Transverse colon (tissue), 4 donors: ENCODE measurements around the gene AKT1. TPM values are rescaled to one million over a fixed set of nuclear protein-coding genes. Genes with fewer than 3 reads are reported as not detected.

ENCODE experiments used
- DNase-seq: peaks from one replicate; pipeline ENCODE4 v3.0.0-alpha.2; 2019
- H3K27ac ChIP-seq, 4 donors: fragments of 200-600 bp; sonication (generic); 2 replicates each; pipeline ENCODE4 v1.5.1; 2016 to 2018; ENCODE audit warnings: inconsistent platforms in 4 of 4
- H3K27me3 ChIP-seq: fragments of 200-600 bp; sonication (generic); 2 replicates; pipeline ENCODE4 v1.5.1; 2017; ENCODE audit warnings: inconsistent platforms
- H3K36me3 ChIP-seq, 4 donors: fragments of 200-600 bp; sonication (generic); 2 replicates each; pipeline ENCODE4 v1.5.1; 2017 to 2019; ENCODE audit warnings: inconsistent platforms in 4 of 4
- H3K4me1 ChIP-seq, 4 donors: fragments of 200-600 bp; sonication (generic); 2 replicates each; pipeline ENCODE4 v1.5.1; 2017 to 2020; ENCODE audit warnings: inconsistent platforms in 4 of 4
- H3K4me3 ChIP-seq, 4 donors: fragments of 200-600 bp; sonication (generic); 1 replicate in 1 of 4; 2 replicates in 3 of 4; pipeline versions ENCODE4 v1.5.1 to v1.6.1; 2017 to 2019; ENCODE audit warnings: inconsistent platforms in 4 of 4
- H3K9me3 ChIP-seq, 2 donors: fragments of 200-600 bp; sonication (generic); 2 replicates each; pipeline ENCODE4 v1.5.1; 2017 to 2019; ENCODE audit warnings: inconsistent platforms in 2 of 2
- CTCF ChIP-seq, 5 experiments: fragments of 200-600 bp in 3 of 5; fragments of 450-650 bp in 2 of 5; sonication (generic) in 3 of 5; IDR thresholded peaks; 1 replicate in 2 of 5; 2 replicates in 3 of 5; pipeline ENCODE4 v1.5.1; 2016 to 2017; ENCODE audit warnings: antibody characterized with exemption in 5 of 5, inconsistent platforms in 3 of 5, mild to moderate bottlenecking in 2 of 5, moderate library complexity in 1 of 5
- EP300 ChIP-seq: sonication (generic); formaldehyde crosslinking; IDR thresholded peaks from one replicate; pipeline ENCODE4 v1.6.1; 2017; ENCODE audit warnings: antibody characterized with exemption, low read depth
- POLR2A ChIP-seq: fragments of 450-650 bp; IDR thresholded peaks from one replicate; pipeline ENCODE4 v1.6.1; 2016; ENCODE audit warnings: antibody characterized with exemption, mild to moderate bottlenecking, moderate library complexity
- POLR2AphosphoS5 ChIP-seq, 3 donors: sonication (generic); formaldehyde crosslinking; IDR thresholded peaks; one replicate each; pipeline ENCODE4 v1.6.1; 2016; ENCODE audit warnings: antibody characterized with exemption in 3 of 3
- WGBS, 2 donors: methylation state at CpG; one replicate each; pipeline ENCODE4 v1.1.5; 2018; ENCODE audit warnings: low coverage in 1 of 2; 5-methylcytosine and 5-hydroxymethylcytosine counted together
- in situ Hi-C, 4 donors: fragments of 200-750 bp; cut with MboI; loops; one replicate each; pipeline versions ENCODE4 v1.15.0 to v1.15.1; 2017; ENCODE audit warnings: low sequenced_read_pairs in 3 of 4, low pct_ligation_motif_present in 1 of 4, low pct_unique_long_range_greater_than_20kb in 1 of 4
- intact Hi-C: fragments of 100-400 bp; cut with DNase I; formaldehyde crosslinking; loops from one replicate; pipeline ENCODE4 v1.15.1; 2023; ENCODE audit warnings: low total_unique reads
- total RNA-seq, 4 donors: library from RNA; depleted of rRNA; stranded (reverse); fragments of >200 nt; gene quantifications; one replicate each; pipeline ENCODE4 v1.1.0, GENCODE V29; 2016

Gene AKT1
- total RNA-seq, 4 donors from 2014 or later = 85.4 to 310 (median 136) TPM

DNA sequence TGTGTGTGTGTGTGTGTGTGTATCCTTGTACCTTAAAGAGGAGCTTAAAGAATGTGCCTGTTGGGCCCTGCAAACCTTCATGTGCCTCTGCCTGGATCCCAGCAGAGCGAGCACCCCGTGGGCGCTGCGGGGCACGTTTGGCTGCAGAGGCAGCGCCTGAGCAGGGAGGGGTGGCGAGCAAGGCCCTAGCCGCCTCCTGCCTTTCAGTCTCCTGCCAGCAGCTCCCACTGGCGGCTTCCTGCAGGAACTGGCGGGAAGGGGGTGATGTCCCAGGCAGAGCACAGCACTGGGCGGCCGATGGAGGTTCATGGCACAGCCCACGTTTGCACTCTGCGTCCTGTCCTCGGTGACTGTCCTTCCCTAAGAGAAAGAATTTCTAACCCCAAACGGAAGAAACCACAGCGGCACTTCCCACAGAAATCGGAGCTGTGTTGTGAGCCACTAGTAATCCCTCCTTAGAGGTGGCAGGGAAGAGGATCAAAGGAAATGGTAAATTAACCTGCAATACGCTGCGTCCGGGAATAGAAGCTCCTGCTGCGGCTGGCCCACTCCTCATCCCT, 25.2 kb upstream of the AKT1 start:
- Histone ChIP-seq H3K4me1 (peaks cover 9 to 26% (median 16%) of the 10 kb centered on the region in 4 donors), H3K36me3 (no peaks in the 10 kb centered on the region), H3K4me3 (no peak overlapping the region), H3K9me3 (no peaks in the 10 kb centered on the region), H3K27ac (no peak overlapping the region), H3K27me3 (no peaks in the 10 kb centered on the region)
- peak; percentile 65 for DNase-seq
- TF ChIP-seq EP300 (no peak), CTCF (IDR thresholded peaks at IDR 0.05) (peak; percentile 41 to 69 (median 52))
- intact Hi-C loops = loop anchor here (5.0 kb wide), 1 partner anchor 33 kb away; no protein-coding TSS in a partner anchor
- in situ Hi-C loops = loop anchor here (5.0 to 10.0 kb wide), 2 partner anchors 53 to 56 kb away; no protein-coding TSS in a partner anchor
- WGBS, 2 donors = 27% methylated on average over 18 of the region's 22 CpGs; no CpG with 5 or more reads in 1 of the 2 donors

DNA sequence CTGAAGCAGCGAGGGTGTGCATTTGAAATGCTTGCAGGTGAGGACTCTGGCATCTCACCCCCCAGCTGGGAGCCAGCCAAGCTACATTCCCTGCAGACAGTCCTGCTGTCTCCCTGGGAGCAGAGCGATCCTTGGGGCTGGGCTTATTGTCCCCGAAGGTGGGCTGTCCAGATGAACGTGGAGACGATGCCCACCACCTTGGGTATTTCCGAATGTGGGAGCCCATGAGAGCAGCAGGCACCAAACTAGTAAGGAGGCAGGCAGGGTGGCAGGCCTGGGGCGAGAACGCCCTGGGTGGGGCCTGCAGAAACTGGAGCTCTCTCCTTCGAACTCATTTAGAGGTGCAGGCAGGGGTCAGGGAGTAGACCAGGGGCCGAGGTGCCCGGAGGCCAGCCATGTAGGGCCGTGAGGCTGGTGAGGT, 23.8 kb upstream of the AKT1 start:
- Histone ChIP-seq H3K27ac (no peak overlapping the region), H3K36me3 (no peaks in the 10 kb centered on the region), H3K27me3 (no peaks in the 10 kb centered on the region), H3K4me1 (peaks cover 15 to 35% (median 23%) of the 10 kb centered on the region in 4 donors), H3K4me3 (no peak overlapping the region), H3K9me3 (no peaks in the 10 kb centered on the region)
- in situ Hi-C loops (no loop called here), intact Hi-C loops (no loop called here)
- DNase-seq = no peak
- 91% methylated on average over 12 of the region's 12 CpGs; no CpG with 5 or more reads in 1 of the 2 donors for WGBS, 2 donors
- TF ChIP-seq EP300 = no peak

DNA sequence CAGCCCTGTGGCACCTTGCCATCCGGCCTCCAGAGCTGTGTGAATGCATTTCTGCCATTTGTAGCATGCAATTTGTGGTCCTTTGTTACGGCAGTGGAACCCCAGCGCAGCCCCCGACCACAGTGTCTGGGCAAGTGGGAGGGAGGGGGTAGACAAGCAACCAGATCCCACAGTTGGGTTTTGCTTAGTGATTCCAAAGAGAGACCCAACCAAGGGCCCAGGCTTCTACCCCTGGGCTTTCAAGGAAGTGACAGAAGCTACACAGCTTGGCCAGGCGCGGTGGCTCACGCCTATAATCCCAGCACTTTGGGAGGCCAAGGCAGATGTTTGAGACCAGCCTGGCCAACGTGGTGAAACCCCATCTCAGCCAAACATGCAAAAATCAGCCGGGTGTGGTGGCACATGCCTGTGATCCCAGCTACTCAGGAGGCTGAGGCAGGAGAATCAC, 23.2 kb upstream of the AKT1 start:
- Histone ChIP-seq H3K27me3 (no peaks in the 10 kb centered on the region), H3K9me3 (no peaks in the 10 kb centered on the region), H3K27ac (no peak overlapping the region), H3K36me3 (no peaks in the 10 kb centered on the region), H3K4me3 (no peak overlapping the region), H3K4me1 (peaks cover 15 to 37% (median 23%) of the 10 kb centered on the region in 4 donors)
- in situ Hi-C loops (no loop called here), intact Hi-C loops (no loop called here)
- DNase-seq = no peak
- WGBS, 2 donors = 87% methylated on average over 9 of the region's 9 CpGs; no CpG with 5 or more reads in 1 of the 2 donors
- no peak for TF ChIP-seq POLR2A
- TF ChIP-seq EP300 = no peak

- no peaks in the 10 kb centered on the region for H3K27me3 ChIP-seq
- 89 to 100% methylated on average over 1 to 8 of the region's 8 CpGs for WGBS, 2 donors
Measured at GRCh38 chr14:104817930-104818713, 22.6 kb upstream of the AKT1 start.

More at GRCh38 chr14:104817930-104818713, 22.6 kb upstream of the AKT1 start:
- Histone ChIP-seq H3K27ac (no peak overlapping the region), H3K9me3 (no peaks in the 10 kb centered on the region), H3K36me3 (no peaks in the 10 kb centered on the region), H3K4me3 (no peak overlapping the region), H3K4me1 (peaks cover 15 to 37% (median 23%) of the 10 kb centered on the region in 4 donors)
- no peak for TF ChIP-seq POLR2A
- TF ChIP-seq EP300 = no peak
- no peak for TF ChIP-seq POLR2AphosphoS5 (IDR thresholded peaks at IDR 0.05)
- no peak for TF ChIP-seq CTCF (IDR thresholded peaks at IDR 0.05)
- intact Hi-C loops = no loop called here
- in situ Hi-C loops = no loop called here
- DNase-seq = no peak
